Measurements from ENCODE around the gene KRT73.

The KRT73 gene

DNA sequence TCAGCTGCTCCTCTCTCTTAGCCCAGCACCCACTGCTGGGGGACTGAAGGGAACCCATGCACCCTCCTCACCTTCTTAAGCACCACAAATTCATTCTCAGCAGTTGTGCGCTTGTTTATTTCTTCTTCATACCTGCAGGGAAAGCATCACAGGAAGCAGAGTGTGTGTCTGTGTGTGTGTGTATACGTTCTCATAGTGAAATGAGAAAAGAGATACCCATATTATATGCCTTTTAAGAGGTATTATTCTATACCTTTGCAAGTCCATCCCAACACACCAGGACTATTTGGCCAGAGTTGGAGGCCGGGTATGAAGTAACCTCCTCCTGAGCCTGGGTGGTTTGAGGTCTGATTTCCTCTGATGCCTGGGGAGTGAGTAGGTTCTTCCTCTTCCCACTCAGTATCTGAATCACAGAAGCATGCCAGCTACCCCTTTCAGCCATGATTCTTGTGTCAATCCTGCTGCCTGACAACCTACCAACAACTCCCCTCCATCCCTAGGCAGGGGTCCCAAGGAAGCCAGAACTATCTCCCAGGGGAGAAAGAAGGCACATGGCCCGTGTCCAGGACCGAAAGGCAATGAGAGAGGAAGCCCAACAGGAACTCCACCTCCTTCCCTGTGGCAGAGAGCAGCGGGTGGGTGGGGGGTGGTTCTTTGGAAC is 3.0 kb downstream of the KRT73 start:
- Histone ChIP-seq H3K27ac (no peak overlapping the region), H3K27me3 (peaks cover 0 to 37% of the 10 kb centered on the region in 2 donors), H3K4me1 (no peaks in the 10 kb centered on the region), H3K4me3 (no peak overlapping the region), H3K36me3 (no peaks in the 10 kb centered on the region), H3K9me3 (no peaks in the 10 kb centered on the region)
- DNase-seq, result no peak
- intact Hi-C loops (cut with DNase I; ENCODE audit: low total_unique reads), result loop anchor here (10.0 kb wide), 1 partner anchor 229 kb away; the partner anchor contains the start of gene KRT78
- TF ChIP-seq, protein P1, sequence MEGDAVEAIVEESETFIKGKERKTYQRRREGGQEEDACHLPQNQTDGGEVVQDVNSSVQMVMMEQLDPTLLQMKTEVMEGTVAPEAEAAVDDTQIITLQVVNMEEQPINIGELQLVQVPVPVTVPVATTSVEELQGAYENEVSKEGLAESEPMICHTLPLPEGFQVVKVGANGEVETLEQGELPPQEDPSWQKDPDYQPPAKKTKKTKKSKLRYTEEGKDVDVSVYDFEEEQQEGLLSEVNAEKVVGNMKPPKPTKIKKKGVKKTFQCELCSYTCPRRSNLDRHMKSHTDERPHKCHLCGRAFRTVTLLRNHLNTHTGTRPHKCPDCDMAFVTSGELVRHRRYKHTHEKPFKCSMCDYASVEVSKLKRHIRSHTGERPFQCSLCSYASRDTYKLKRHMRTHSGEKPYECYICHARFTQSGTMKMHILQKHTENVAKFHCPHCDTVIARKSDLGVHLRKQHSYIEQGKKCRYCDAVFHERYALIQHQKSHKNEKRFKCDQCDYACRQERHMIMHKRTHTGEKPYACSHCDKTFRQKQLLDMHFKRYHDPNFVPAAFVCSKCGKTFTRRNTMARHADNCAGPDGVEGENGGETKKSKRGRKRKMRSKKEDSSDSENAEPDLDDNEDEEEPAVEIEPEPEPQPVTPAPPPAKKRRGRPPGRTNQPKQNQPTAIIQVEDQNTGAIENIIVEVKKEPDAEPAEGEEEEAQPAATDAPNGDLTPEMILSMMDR (IDR thresholded peaks at IDR 0.05), result no peak

DNA sequence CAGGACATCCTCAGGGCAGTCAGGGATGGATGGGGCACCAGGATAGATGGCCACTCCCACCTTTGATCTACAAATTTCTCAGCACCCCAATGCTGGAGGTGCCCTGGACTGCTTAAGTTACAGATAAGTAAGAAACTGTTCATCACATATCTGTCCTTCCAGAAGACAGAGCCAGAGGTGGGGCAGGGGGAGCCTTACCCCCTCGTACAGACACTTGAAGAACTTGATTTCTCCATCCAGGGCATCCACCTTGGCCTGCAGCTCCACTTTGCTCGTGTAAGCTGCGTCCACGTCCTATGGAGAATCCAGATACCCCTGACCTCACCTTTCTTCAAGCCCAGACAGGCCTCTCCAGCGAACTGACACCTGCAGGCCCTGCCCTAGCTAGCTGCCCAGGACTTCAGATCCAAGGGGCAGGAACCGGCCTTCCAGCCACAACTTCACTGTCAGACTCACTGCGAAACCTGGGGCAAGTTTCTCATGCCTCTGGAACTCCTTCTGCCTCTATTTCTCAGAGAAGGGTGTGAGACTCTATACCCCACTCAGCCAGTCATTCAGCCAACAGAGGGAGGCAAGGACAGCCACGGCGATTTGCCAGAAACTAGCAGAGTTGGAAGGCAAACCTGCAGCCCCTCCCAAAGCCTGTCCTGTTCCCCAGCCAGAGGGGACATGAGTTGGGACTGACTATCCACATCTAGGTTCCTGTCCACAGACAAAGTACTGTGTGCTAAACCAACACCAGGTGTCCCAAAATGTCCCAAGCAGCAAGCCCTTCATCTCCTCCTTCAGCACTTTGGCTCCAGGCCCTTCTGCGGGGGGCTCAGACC is 3.8 kb downstream of the KRT73 start:
- H3K4me1 ChIP-seq, result no peaks in the 10 kb centered on the region
- H3K27ac ChIP-seq, result no peak overlapping the region
- no peak overlapping the region for H3K4me3 ChIP-seq
- DNase-seq, result no peak
- H3K9me3 ChIP-seq, result no peaks in the 10 kb centered on the region
- peaks cover 0 to 38% of the 10 kb centered on the region in 2 donors for H3K27me3 ChIP-seq
- no peaks in the 10 kb centered on the region for H3K36me3 ChIP-seq
- TF ChIP-seq, protein P1 (IDR thresholded peaks at IDR 0.05), result no peak
- intact Hi-C loops (cut with DNase I; ENCODE audit: low total_unique reads), result loop anchor here (10.0 kb wide), 1 partner anchor 230 kb away; the partner anchor contains the start of gene KRT78

DNA sequence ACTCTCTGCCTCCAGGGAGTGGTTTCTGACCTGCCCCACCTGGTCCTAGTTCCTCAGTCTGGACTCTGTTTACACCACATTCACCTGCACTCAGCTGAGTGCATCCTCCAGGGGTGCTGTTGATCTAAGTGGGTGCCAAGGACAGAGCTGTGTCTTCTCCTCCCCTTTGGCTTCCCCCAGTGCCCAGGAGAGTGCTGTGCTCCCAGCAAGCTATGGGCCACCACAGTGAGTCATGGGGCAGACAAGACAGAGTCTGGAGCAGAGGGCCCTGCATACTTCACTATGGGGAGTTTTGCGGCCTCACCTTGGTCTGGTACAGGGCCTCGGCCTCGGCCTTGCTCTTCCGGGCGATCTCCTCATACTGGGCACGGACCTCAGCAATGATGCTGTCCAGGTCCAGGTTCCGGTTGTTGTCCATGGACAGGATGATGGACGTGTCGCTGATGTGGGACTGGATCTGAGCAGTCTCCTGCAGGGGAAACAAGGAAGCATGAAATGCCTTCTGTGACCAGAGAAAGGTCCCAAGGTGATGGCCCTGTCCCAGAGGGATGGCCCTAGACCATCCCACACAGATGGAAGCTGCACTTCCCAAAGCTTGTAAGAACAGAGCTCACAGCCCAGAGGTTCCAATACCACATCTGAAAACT is 4.9 kb downstream of the KRT73 start:
- Histone ChIP-seq H3K36me3 (no peaks in the 10 kb centered on the region), H3K4me3 (no peak overlapping the region), H3K27ac (no peak overlapping the region), H3K27me3 (peaks cover 0 to 47% of the 10 kb centered on the region in 2 donors), H3K9me3 (no peaks in the 10 kb centered on the region), H3K4me1 (no peaks in the 10 kb centered on the region)
- TF ChIP-seq, protein P1 (IDR thresholded peaks at IDR 0.05), result no peak
- intact Hi-C loops (cut with DNase I; ENCODE audit: low total_unique reads), result loop anchor here (10.0 kb wide), 1 partner anchor 231 kb away; the partner anchor contains the start of gene KRT78
- no peak for DNase-seq

DNA sequence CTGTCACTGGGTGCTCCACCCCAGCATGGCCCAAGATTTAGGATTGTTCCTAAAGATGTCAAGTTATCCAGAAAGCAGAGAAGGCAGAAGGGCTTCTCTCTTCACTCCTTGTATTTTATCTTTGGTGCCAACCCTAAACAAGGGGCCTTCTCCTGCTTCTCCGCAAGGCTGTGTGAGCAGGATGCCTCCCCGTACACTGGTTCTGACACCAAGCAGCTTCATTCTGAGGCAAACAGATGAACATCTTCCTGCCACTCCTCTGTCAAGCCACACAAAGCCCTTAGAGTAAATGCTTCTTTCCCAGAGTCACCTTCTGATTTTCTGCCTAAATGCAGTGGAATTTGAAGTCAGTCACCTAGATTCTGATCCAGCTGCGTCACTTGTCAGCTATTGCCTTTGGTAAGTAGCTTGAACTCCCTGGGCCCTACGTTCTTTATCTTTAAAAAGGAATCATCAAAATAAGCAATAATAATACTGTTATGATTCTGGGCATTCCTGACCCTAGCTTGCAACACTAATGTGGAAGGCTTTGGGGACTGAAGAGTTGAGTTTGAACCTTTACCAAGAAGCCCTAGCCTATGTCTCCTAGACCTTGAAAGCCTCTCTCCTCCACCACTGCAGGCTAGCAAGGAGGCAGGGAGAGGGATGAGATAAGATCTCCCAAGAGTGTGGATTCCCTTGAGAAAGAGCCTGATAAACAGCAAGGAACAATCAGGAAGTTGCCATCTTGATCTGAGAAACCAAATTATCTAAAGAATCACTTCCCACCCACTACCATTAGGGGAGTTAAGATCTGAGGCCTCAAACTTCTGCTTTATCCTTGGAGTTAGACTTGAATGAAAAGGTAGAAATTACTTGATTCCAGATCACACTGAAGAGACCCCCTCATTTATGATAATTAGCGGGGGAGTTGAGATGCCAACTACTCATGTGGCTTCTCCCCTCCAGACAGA is 5.7 kb downstream of the KRT73 start:
- no peak for DNase-seq
- Histone ChIP-seq H3K27me3 (peaks cover 0 to 44% of the 10 kb centered on the region in 2 donors), H3K36me3 (no peaks in the 10 kb centered on the region), H3K4me3 (no peak overlapping the region), H3K4me1 (no peaks in the 10 kb centered on the region), H3K9me3 (no peaks in the 10 kb centered on the region), H3K27ac (no peak overlapping the region)
- TF ChIP-seq, protein P1 (IDR thresholded peaks at IDR 0.05), result no peak
- intact Hi-C loops (cut with DNase I; ENCODE audit: low total_unique reads), result loop anchor here (10.0 kb wide), 1 partner anchor 232 kb away; the partner anchor contains the start of gene KRT78

DNA sequence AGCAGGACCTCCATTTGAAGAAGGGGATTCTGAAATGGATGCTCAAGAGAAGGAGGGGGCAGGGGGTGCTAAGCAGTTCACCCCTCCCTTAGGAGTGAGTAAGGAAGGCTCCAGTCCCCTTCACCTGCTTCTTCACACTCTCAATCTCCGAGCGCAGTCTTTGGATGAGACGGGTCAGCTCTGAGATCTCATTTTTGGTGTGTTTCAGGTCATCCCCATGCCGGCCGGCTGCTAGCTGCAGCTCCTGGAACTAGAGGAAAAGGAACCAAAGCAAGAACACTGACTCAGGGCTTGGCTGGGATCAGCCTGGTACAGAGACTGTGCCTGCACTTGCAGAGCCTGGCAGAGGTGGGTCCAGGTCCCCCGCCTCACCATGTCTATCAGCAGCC is 7.3 kb downstream of the KRT73 start:
- TF ChIP-seq, protein P1 (IDR thresholded peaks at IDR 0.05), result no peak
- Histone ChIP-seq H3K4me3 (no peak overlapping the region), H3K27ac (no peak overlapping the region), H3K4me1 (no peaks in the 10 kb centered on the region), H3K27me3 (peaks cover 0 to 35% of the 10 kb centered on the region in 2 donors), H3K9me3 (no peaks in the 10 kb centered on the region), H3K36me3 (no peaks in the 10 kb centered on the region)
- DNase-seq, result no peak
- intact Hi-C loops (cut with DNase I; ENCODE audit: low total_unique reads), result loop anchor here (10.0 kb wide), 1 partner anchor 234 kb away; the partner anchor contains the start of gene KRT78
